H1 (cell line): ENCODE measurements around the gene SLC35A3. TPM values are rescaled to one million over a fixed set of nuclear protein-coding genes. Genes with fewer than 3 reads are reported as not detected.

Experiments used
- CHD7 ChIP-seq: fragments of 300-600 bp; sonication (generic); IDR thresholded peaks from 2 replicates; pipeline ENCODE4 v1.7.1; 2012; ENCODE audit warnings: low read length, moderate library complexity, mild to moderate bottlenecking, inconsistent platforms; ENCODE audit not compliant: insufficient replicate concordance
- HDAC6 ChIP-seq: IDR thresholded peaks from one replicate; pipeline ENCODE4 v1.7.1; 2012; ENCODE audit warnings: low read depth, mild to moderate bottlenecking, inconsistent platforms, low read length, moderate library complexity
- TBP ChIP-seq: IDR thresholded peaks from 2 replicates; pipeline ENCODE4 v1.6.1; 2011; ENCODE audit warnings: low read depth, low read length, improper control_type of control experiment
- polyA plus RNA-seq, 7 experiments: library from polyadenylated mRNA; depleted of rRNA in 3 of 7; stranded (reverse) in 5 of 7; unstranded in 2 of 7; fragments of >200 nt in 5 of 7; fragments of 200-250 nt in 2 of 7; gene quantifications; 1 replicate in 5 of 7; 2 replicates in 1 of 7; 4 replicates in 1 of 7; pipeline versions ENCODE4 v1.2.1 to v1.2.3, GENCODE V29; 2011 to 2013; ENCODE audit warnings: missing spikeins in 2 of 7, mixed read lengths in 2 of 7
- total RNA-seq: library from RNA; stranded (reverse); fragmentation: NEBNext Ultra II Directional; extraction: Animal tissue kit (Norgen Biotek cat#: 25700); gene quantifications from 2 replicates; pipeline ENCODE4 v1.2.1, GENCODE V29; 2021

The SLC35A3 gene
- total and polyA plus RNA-seq, 2 of the 8 experiments (the other 6 are each of a cell fraction or from before 2014, with no cell fraction given), result 3.0 to 13.8 TPM

GRCh38 chr1:99988210-99988765, 18.5 kb downstream of the SLC35A3 start (continued):
- no peak for TF ChIP-seq CHD7
- no peak for TF ChIP-seq HDAC6
- TF ChIP-seq TBP, result no peak
